K562 (cell line): ENCODE results near the gene HK2. TPM values are rescaled to one million over a fixed set of nuclear protein-coding genes. Genes with fewer than 3 reads are reported as not detected.

ENCODE experiments used
- ETV6 ChIP-seq, 3 experiments: fragments of 150-350 bp in 1 of 3; sonication (generic) in 1 of 3; formaldehyde crosslinking in 1 of 3; IDR thresholded peaks; 2 replicates each; pipeline versions ENCODE4 v1.6.1 to v1.8.0; 2014 to 2022; ENCODE audit warnings: borderline replicate concordance in 2 of 3, low read depth in 2 of 3, antibody characterized with exemption in 1 of 3, low read length in 1 of 3, mild to moderate bottlenecking in 1 of 3, missing genetic modification reagents in 1 of 3
- POLR2G ChIP-seq: fragments of 200-400 bp; formaldehyde crosslinking; IDR thresholded peaks from 2 replicates; pipeline ENCODE4 v1.6.1; 2017; ENCODE audit warnings: low read depth, mild to moderate bottlenecking, antibody characterized with exemption, low read length, moderate library complexity
- PRPF4 ChIP-seq: fragments of 200-400 bp; formaldehyde crosslinking; IDR thresholded peaks from one replicate; pipeline ENCODE4 v1.6.1; 2017; ENCODE audit warnings: low read length, low read depth, mild to moderate bottlenecking; ENCODE audit not compliant: insufficient read depth, poor library complexity, severe bottlenecking
- SMARCB1 ChIP-seq: IDR thresholded peaks from 2 replicates; pipeline ENCODE4 v1.6.1; 2011; ENCODE audit warnings: improper control_type of control experiment, low read depth; ENCODE audit not compliant: insufficient read length
- SRF ChIP-seq, 2 experiments: fragments of 250-450, 450-650 bp in 1 of 2; sonication (Bioruptor Pico) in 1 of 2; sonication (generic) in 1 of 2; formaldehyde crosslinking; IDR thresholded peaks; 2 replicates each; pipeline versions ENCODE4 v1.5.0 to v1.5.1; 2020 to 2022; ENCODE audit warnings: mild to moderate bottlenecking in 1 of 2, missing genetic modification reagents in 1 of 2
- SRSF3 ChIP-seq: fragments of 200-400 bp; formaldehyde crosslinking; IDR thresholded peaks from 2 replicates; pipeline ENCODE4 v1.6.1; 2016; ENCODE audit warnings: mild to moderate bottlenecking, low read length, moderate library complexity; ENCODE audit not compliant: insufficient read depth
- ZFX ChIP-seq: sonication (generic); formaldehyde crosslinking; IDR thresholded peaks from 2 replicates; pipeline ENCODE4 v1.8.0; 2022; ENCODE audit warnings: mild to moderate bottlenecking, missing genetic modification reagents, moderate library complexity
- ZNF134 ChIP-seq: fragments of 250-450 bp; sonication (Bioruptor Pico); conservative IDR thresholded peaks from 2 replicates; pipeline ENCODE4 v1.4.0; 2020
- ZNF444 ChIP-seq: fragments of 250-450 bp; sonication (Bioruptor Pico); IDR thresholded peaks from 2 replicates; pipeline ENCODE4 v1.4.0; 2020; ENCODE audit warnings: mild to moderate bottlenecking, moderate library complexity
- polyA plus RNA-seq, 8 experiments: library from polyadenylated mRNA; depleted of rRNA in 4 of 8; stranded (reverse) in 5 of 8; unstranded in 3 of 8; fragments of >200 nt; fragmentation: Nextera tagmentation in 2 of 8; fragmentation: Illumina TruSeq in 1 of 8; extraction: Ambion mirVana in 2 of 8; extraction: Trizol in 1 of 8; gene quantifications; 2 replicates each; pipeline versions ENCODE4 v1.2.1 to v1.2.3, GENCODE V29; 2011 to 2014; ENCODE audit warnings: inconsistent platforms in 1 of 8, missing spikeins in 1 of 8
- total RNA-seq, 7 experiments: library from RNA; depleted of rRNA in 6 of 7; stranded (reverse); fragments of >200 nt in 6 of 7; fragmentation: Illumina TruSeq in 2 of 7; extraction: Trizol in 2 of 7; gene quantifications; 2 replicates each; pipeline versions ENCODE4 v1.2.1 to v1.2.3, GENCODE V29; 2011 to 2021; ENCODE audit warnings: low replicate concordance in 1 of 7
- TF ChIP-seq, protein P1 (sequence below): fragments of 250-450 bp; sonication (Bioruptor Pico); IDR thresholded peaks from 2 replicates; pipeline ENCODE4 v1.8.0; 2021; ENCODE audit warnings: mild to moderate bottlenecking, moderate library complexity
- TF ChIP-seq, protein P2 (sequence below): IDR thresholded peaks from 2 replicates; pipeline ENCODE4 v1.6.1; 2016; ENCODE audit warnings: missing genetic modification characterization, missing compliant biosample characterization

The HK2 gene
- total and polyA plus RNA-seq, 9 of the 15 experiments (the other 6 are each of a cell fraction or from before 2014, with no cell fraction given): 4.7 to 56.0 (median 19.9) TPM

DNA sequence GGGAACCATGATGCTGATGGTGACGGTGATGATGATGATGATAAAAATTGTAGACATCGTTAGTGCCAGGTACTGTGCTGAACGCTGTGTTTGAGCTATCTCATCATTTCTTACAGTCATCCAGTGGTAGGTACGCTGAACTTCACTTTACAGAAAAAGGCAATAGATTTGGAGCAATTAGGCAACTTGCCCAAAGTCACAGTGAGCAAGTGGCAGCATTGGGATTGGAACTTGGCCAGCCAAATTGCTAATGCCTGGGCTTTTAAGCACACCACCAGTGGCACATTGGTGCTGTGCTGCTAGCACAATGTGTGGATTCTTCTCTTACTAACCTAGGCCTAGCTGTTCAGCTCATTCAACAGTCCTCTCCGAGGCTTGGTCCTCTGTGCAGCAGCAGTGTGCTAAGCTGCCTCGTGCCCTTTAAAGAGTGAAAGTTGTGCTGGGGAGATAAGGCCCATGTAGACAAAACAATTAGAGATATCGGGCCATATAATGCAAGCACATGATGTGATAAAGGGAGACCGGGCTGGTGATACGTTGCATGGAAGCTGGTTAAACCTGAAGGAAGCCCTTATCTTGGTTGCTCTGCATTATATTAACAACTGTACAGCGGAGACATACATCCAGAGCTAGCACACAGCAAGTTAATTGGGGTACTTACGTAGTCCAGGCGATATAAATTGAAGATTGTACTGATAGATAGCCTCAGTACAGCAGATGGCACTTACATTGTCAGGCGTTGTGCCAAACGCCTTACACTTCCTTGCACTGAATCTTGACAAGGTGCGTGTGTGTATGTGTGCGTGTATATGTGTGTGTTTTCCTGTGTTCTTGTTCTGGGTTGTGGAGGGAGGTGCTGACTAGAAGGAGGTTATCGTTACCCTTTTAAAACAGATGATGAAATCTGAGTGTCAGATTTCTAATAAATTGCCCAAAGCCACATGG, 28.4 kb downstream of the HK2 start (continued):
- TF ChIP-seq, protein P1, sequence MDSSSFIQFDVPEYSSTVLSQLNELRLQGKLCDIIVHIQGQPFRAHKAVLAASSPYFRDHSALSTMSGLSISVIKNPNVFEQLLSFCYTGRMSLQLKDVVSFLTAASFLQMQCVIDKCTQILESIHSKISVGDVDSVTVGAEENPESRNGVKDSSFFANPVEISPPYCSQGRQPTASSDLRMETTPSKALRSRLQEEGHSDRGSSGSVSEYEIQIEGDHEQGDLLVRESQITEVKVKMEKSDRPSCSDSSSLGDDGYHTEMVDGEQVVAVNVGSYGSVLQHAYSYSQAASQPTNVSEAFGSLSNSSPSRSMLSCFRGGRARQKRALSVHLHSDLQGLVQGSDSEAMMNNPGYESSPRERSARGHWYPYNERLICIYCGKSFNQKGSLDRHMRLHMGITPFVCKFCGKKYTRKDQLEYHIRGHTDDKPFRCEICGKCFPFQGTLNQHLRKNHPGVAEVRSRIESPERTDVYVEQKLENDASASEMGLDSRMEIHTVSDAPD (CRISPR knock-in tag): no peak
- TF ChIP-seq ZFX (CRISPR knock-in tag) (peak; percentile 55), ZNF134 (0 out of 2 replicates have a peak, but pooled peaks have one; percentile 38), SRF (CRISPR knock-in tag; IDR thresholded peaks at IDR 0.05) (no peak), SMARCB1 (no peak), POLR2G (no peak), ETV6 (IDR thresholded peaks at IDR 0.05; ENCODE audit: borderline replicate concordance in 1 of 2, low read depth in 2 of 2, low read length in 1 of 2) (no peak), ETV6 (CRISPR knock-in tag; IDR thresholded peaks at IDR 0.05; ENCODE audit: borderline replicate concordance) (no peak), PRPF4 (no peak), SRSF3 (no peak), ZNF444 (CRISPR knock-in tag) (no peak)
- TF ChIP-seq, protein P2, sequence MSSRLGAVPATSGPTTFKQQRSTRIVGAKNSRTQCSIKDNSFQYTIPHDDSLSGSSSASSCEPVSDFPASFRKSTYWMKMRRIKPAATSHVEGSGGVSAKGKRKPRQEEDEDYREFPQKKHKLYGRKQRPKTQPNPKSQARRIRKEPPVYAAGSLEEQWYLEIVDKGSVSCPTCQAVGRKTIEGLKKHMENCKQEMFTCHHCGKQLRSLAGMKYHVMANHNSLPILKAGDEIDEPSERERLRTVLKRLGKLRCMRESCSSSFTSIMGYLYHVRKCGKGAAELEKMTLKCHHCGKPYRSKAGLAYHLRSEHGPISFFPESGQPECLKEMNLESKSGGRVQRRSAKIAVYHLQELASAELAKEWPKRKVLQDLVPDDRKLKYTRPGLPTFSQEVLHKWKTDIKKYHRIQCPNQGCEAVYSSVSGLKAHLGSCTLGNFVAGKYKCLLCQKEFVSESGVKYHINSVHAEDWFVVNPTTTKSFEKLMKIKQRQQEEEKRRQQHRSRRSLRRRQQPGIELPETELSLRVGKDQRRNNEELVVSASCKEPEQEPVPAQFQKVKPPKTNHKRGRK (tag): no peak
